22Rv1 (cell line): ENCODE data around the gene NPIPA3.

Source experiments
- ZFX ChIP-seq: fragments of 450-650 bp; IDR thresholded peaks from 2 replicates; pipeline ENCODE4 v1.6.1; 2017; ENCODE audit warnings: antibody characterized with exemption, borderline replicate concordance
- TF ChIP-seq, protein P1 (sequence below): fragments of 450-650 bp; IDR thresholded peaks from 2 replicates; pipeline ENCODE4 v1.5.1; 2017; ENCODE audit warnings: mild to moderate bottlenecking

DNA sequence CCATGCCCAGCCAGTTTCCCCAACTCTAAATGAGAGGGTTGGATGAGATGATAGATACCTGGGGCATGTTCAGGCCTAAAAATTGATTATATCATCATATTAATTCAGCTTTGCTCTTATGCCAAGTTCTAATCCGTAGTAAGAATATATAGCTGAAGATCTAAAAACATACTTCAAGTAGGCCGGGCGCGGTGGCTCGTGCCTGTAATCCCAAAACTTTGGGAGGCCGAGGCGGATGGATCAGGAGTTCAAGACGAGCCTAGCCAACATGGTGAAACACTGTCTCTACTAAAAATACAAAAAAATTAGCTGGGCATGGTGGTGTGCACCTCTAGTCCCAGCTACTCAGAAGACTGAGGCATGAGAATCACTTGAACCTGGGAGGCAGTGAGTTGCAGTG, 21.1 kb upstream of the NPIPA3 start:
- TF ChIP-seq, protein P1, sequence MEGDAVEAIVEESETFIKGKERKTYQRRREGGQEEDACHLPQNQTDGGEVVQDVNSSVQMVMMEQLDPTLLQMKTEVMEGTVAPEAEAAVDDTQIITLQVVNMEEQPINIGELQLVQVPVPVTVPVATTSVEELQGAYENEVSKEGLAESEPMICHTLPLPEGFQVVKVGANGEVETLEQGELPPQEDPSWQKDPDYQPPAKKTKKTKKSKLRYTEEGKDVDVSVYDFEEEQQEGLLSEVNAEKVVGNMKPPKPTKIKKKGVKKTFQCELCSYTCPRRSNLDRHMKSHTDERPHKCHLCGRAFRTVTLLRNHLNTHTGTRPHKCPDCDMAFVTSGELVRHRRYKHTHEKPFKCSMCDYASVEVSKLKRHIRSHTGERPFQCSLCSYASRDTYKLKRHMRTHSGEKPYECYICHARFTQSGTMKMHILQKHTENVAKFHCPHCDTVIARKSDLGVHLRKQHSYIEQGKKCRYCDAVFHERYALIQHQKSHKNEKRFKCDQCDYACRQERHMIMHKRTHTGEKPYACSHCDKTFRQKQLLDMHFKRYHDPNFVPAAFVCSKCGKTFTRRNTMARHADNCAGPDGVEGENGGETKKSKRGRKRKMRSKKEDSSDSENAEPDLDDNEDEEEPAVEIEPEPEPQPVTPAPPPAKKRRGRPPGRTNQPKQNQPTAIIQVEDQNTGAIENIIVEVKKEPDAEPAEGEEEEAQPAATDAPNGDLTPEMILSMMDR: no peak
- no peak for TF ChIP-seq ZFX
